GM10847 (cell line): ENCODE data around the gene RNASEH2B.

Experiments used
- POLR2A ChIP-seq: IDR thresholded peaks from 2 replicates; pipeline ENCODE4 v1.6.1; 2011; ENCODE audit not compliant: insufficient read length; ENCODE audit errors: extremely low read depth

RNASEH2B gene, protein sequence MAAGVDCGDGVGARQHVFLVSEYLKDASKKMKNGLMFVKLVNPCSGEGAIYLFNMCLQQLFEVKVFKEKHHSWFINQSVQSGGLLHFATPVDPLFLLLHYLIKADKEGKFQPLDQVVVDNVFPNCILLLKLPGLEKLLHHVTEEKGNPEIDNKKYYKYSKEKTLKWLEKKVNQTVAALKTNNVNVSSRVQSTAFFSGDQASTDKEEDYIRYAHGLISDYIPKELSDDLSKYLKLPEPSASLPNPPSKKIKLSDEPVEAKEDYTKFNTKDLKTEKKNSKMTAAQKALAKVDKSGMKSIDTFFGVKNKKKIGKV

DNA sequence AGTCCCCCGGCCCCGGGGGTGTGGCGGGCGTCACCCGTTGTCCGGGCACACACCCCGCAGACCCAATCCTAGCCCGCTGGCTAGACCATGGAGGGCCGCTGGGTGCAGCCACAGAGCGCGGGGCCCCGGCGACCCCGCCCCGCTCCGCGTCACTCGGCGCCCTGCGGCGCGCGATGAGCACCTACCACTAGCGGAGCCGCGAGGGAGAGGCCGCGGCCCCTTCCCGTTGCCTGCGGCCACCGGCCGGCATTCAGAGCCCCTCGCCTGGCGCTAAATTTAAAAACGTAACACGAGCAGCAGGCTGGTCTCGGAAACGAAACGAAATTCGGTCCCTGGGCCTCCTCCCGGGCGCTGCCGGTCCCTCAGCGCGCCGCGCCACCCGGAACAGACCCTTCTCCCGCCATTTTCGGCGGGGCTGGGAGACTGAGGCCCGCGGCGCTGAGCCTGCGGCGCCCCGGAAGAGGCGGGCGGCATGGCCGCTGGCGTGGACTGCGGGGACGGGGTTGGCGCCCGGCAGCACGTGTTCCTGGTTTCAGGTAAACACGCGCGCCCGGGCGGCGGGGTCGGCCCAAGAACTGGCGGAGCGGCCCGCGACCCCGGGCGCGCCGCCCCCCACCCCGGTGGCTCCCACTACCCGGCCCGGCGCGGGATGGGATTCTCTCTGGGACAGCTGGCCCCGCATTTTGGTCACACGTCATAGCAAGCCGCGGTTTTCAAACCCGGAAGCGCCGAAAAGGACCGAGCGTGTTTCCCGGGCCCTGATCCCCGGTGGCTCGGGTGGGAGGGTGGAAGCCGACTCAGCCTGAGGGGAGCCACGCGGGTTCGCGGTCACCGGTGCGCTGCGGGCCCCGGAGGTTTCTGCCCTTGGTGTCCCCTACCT, at the start of gene RNASEH2B:
TSS of gene RNASEH2B (plus strand) at position 187 of the 880 bp plus-strand sequence. CDS start at position 473, 286 bp downstream.
- peak; percentile 84 for TF ChIP-seq POLR2A

DNA sequence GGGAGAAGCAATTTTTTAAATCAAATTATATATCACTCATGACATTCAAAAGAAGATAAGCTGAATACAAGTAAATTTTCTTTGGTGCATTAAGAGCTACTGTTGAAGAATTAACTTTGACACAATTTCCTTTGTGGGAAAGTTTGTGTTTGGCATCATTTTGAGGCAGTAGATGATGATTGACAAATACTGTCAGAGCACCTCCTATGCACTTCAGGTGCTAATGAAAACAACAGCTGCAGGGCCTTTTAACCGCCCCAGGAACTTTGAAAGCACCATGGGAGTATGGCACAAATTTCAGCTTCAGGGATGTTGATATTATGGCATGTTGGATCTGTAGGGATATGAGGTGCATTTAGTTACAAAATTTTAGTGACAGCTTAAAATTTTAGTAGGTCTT, 45.1 kb upstream of the RNASEH2B start:
- TF ChIP-seq POLR2A: no peak

DNA sequence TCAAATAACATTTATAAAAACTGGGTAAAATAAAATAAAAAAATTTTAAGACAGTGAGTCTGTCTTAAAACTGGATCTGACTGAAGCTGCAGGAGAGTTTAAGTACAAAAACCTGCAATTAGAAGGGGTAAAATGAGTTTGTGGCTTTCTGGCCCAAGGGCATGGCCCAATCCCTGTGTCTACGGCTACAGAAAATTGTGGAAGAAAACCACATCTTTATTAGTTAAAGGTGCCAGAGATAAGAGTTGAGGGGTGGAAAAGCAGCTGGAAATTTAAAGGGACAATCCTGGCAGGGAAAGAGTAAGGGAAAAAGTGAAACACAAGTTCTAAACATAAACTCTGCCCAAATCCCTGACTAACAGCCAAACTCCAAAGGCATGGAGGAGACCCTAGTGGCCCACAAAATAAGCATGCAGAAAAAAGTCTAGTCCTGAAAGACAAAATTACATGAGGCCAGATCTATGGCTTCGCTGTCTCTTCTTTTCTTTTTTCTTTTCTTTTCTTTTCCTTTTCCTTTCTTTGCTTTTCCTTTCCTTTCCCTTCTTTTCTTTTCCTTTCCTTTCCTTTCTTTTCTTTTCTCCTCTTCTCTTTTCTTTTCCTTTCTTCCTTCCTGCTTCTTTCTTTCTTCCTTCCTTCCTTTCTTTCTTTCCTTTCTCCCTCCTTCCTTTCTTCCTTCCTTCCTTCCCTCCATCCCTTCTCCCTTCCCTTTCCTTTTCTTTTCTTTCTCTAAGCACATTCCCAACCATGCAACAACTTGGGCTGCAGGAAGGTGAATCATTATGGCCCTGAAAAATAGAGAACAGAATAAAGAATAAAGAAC, 42.6 kb upstream of the RNASEH2B start:
- no peak for TF ChIP-seq POLR2A

DNA sequence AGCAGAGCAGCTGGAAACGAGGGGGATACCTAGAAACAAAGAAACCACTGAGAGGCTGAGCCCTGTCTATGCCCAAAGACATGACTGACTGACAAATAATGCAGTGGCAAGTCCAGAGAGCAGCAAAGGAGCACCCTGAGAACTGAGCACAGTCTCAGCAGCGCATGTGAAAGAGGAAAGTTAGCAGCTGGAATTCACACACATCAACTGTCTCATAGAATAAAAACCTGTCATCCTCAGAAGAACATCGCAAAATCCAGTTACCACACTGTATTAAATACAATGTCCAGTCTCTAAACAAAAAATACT, 42.0 kb upstream of the RNASEH2B start:
- no peak for TF ChIP-seq POLR2A

DNA sequence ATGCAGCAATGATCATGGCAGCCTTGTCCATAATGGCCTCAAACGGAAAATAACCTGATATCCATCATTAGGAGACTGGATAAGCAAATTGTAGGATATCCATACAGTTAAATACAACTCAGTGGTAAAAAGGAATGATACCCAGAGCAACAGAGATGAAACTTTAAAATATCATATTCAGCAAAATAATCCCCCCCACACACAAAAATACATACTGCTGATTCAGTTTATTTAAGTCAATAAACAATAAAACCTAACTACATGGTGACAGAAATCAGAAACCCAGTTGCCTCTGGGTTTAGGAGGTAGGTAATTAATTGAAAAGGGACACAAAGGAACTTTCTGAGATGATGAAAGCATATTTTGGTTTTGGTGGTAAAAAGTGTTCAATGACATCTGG, 38.2 kb upstream of the RNASEH2B start:
- no peak for TF ChIP-seq POLR2A

DNA sequence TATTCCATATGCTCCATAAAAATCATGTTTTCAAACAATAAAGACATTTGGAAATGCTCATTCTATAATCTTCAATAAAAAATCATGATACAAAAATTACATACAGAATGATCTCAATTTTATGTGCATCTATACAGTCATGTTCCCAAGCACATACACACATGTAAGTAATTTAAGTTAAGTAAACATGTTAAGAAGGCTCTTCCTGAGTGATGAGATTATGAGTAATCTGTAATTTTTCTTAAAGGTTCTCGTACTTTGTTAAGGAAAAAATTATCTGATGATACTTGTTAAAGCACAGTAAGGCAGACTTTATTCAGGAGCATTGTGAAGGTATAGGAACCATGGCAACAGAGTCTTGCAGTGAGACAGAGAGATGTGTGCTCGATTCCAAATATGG, 36.1 kb upstream of the RNASEH2B start:
- no peak for TF ChIP-seq POLR2A

DNA sequence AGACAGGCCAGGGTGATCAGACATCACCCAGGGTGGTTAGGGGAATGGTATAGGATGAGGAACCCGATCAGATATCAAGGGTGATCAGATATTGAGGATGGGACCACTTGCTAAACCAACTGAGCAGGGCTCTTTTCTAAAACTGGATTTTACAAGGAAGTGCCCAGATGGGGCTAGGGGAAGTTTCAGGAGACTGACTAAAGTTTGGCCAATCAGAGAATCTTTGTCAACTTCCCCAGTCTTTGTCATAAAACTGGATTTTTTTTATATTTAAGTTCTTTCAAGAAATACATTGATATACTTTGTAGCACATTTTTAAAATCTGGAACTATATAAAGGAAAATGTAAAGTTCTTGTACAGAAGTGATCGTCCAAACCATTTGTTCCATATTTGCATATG, 35.6 kb upstream of the RNASEH2B start:
- no peak for TF ChIP-seq POLR2A

DNA sequence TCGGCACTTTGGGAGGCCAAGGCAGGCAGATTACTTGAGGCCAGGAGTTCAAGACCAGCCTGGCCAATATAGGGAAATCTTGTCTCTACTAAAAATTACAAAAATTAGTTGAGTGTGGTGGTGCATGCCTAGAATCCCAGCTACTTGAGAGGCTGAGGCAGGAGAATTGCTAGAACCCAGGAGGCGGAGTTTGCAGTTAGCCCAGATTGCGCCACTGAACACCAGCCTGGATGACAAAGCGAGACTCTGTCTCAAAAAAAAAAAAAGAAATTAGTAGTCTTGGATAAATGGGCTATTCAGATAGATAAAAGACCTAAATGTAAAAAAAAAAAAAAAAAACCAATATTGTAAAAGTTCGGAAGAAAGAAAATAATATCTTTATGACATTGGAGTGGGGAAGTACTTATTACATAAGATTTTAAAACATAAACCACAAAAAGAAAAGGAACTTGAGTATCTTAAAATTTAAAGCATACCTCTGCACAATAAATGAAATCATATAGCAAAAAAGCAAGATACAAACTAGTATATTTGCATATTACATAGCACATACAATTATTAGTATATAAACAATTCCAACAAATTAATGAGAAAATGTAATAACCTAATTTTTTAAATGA, 26.7 kb upstream of the RNASEH2B start:
- TF ChIP-seq POLR2A: no peak

DNA sequence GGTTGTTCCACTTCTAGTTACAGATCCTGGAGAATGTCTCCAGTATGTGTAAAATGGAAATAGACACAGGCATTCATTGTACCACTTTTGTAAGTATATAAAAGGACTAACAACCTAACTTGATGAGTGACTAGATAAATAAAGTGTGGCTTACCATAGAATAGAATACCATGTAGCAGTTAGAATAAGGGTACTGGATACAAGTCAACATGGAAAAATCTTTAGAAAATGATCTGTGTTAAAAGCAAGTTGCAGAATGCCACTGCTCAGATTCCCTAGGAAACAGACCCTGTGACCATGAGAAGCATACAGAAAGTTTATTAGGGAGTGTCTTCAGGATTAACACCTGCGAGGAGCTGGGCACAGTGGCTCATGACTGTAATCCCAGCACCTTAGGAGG, 25.9 kb upstream of the RNASEH2B start:
- TF ChIP-seq POLR2A: no peak

DNA sequence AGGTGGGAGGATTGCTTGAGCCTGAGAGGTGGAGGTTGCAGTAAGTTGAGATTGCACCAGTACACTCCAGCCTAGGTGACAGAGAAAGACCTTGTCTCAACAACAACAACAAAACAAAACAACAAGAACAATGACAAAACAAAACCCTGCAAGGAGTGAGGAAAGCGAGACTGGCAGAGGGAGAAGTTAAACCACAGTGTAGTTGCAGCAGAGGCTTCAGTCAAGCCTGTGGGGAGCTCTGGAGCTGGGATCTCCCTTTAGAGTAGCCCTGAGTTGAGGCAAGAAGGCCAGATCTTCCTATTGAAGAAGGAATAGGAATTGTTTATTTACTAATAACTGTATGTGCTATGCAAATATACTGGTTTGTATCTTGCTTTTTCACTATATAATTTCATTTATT, 25.3 kb upstream of the RNASEH2B start:
- TF ChIP-seq POLR2A: no peak

DNA sequence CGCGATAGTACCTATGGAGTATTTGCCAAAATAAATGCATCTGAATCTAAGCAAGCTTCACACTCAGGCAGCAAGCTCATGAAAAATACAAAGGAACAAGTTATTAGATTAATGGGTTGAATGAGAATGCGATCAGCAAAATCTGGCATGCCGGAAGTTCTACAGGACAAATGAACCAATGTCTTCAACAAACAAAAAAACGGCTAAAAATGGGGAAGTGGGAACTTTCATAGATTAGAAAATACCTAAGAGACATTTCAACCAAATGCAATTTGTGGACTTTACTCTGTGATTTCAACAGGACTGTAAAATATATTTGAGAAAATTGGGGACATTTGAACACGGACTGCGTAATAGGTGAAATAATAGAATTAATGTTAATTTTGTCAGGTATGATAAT, 22.4 kb upstream of the RNASEH2B start:
- TF ChIP-seq POLR2A: no peak

DNA sequence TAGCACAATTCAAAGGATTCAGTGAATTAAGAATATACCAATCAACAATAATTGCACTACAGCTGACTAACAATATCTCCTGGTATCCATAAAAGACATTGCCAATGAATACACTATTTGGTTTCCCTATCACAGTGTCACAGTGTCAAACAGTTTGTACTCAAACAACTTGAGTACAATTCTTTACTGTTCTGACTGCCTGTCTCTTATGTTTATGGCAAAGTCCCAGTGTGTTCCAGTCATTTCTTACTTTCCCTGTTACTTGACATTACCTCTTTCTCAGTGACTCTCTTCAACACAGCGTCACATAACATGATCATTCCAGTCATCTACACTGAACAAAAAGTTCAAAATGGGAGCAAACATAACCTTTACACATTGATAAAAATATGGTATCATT, 21.2 kb upstream of the RNASEH2B start:
- TF ChIP-seq POLR2A: no peak

DNA sequence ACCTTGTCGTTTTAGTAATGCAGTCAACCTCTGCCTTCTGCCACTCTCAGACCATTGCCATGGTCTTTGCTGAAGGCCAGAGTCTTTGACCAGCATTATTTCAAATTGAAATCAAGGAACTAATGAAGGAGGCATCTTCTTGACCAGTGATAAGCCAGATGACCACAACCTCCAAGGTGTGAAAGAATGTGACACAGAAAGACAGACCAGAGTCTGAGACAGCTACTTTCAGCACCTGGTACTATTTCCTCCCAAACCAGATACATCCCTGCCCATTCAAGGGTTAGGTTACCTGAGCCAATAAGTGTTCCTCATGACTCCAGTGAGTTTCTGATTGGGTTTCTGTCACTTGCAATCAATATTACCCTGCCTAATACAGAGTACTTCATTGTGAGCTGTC, 20.3 kb upstream of the RNASEH2B start:
- TF ChIP-seq POLR2A: no peak

DNA sequence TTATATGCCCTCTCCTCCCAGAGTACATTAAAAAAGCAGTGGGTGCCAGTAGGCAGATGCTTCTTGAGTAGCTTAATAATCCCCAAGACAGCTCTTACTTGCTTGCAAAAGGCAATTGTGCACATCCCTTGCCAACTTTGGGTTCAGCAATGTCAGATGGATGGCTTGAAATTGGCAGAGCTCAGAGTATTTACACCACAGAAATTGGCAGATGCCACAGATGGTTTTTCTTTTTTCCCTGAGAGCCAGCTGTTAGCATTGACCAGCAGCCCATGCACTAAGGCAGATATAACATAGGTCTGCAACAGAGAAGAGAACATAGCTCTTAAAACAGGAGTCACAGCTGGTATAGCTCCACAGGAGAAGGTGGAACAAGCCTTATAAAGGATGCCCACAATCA, 18.4 kb upstream of the RNASEH2B start:
- TF ChIP-seq POLR2A: no peak

DNA sequence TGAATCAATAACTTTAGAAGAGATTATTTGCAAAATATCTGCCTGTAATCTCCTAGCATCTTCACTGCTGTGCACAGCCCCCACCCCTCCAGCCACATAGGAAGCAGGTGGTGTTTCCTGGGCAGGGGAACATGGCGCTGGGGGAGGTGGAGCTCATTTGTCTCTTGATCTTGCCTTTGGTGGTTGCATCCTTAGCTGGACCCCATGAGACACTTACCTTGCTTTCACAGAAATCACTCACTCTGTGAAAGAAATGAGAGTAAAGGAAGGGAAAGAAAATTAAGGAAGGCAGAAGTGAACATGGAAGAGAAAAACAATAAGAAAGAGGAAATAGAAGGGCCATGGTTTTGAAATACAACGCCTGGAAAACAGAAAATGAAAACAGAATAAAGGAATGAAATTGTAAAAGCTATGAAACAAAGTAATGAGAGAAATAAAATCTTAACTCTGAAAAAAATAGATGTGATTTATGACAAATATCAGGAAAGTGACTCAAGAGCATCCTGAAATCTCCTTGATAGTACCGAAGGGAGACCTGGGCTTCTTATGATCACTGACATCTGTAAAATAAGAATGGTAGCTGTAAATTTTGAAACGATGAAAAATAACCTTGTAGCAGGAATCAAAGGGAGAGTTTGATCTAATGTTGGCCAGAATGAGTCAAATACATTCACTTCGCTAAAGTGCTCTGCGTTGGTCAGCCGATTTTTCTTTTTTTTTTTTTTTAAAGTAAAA, 17.2 kb upstream of the RNASEH2B start:
- TF ChIP-seq POLR2A: peak; percentile 23
